ENCODE data around the gene FMNL2. TPM values are rescaled to one million over a fixed set of nuclear protein-coding genes. Genes with fewer than 3 reads are reported as not detected.
"Not testable (repeated sequence)": the region's sequence is repeated elsewhere in the genome, so short reads cannot be mapped to it uniquely, and the experiment has no call there.

Gene FMNL2
- total RNA-seq, 1 experiment from 2014 or later, result 50.8 TPM

- peak; percentile 53 for DNase-seq (ENCODE audit: low read depth, low spot score)
- in situ Hi-C loops (cut with HindIII; ENCODE audit: low pct_unique_long_range_greater_than_20kb, low sequenced_read_pairs), result no loop called here
These were observed 132.2 kb downstream of the FMNL2 start for GRCh38 chr2:152466980-152467676.

- in situ Hi-C loops (cut with HindIII; ENCODE audit: low pct_unique_long_range_greater_than_20kb, low sequenced_read_pairs), result no loop called here
These were observed 132.9 kb downstream of the FMNL2 start for GRCh38 chr2:152467677-152468410.

GRCh38 chr2:152468899-152469692, 134.1 kb downstream of the FMNL2 start:
- DNase-seq (ENCODE audit: low read depth, low spot score), result peak; percentile 57
- in situ Hi-C loops (cut with HindIII; ENCODE audit: low pct_unique_long_range_greater_than_20kb, low sequenced_read_pairs), result no loop called here

More at GRCh38 chr2:152467677-152468410, 132.9 kb downstream of the FMNL2 start:
- no peak for DNase-seq (ENCODE audit: low read depth, low spot score)

- DNase-seq (ENCODE audit: low read depth, low spot score), result no peak
- in situ Hi-C loops (cut with HindIII; ENCODE audit: low pct_unique_long_range_greater_than_20kb, low sequenced_read_pairs), result no loop called here
These were observed 136.2 kb downstream of the FMNL2 start for GRCh38 chr2:152470861-152471854.

GRCh38 chr2:152472481-152472887, 137.5 kb downstream of the FMNL2 start:
- DNase-seq (ENCODE audit: low read depth, low spot score), result no peak
- in situ Hi-C loops (cut with HindIII; ENCODE audit: low pct_unique_long_range_greater_than_20kb, low sequenced_read_pairs), result no loop called here

- in situ Hi-C loops (cut with HindIII; ENCODE audit: low pct_unique_long_range_greater_than_20kb, low sequenced_read_pairs), result no loop called here
- no peak for DNase-seq (ENCODE audit: low read depth, low spot score)
These were observed 138.3 kb downstream of the FMNL2 start for GRCh38 chr2:152473151-152473857.

GRCh38 chr2:152474523-152474922, 139.5 kb downstream of the FMNL2 start:
- in situ Hi-C loops (cut with HindIII; ENCODE audit: low pct_unique_long_range_greater_than_20kb, low sequenced_read_pairs); DNase-seq (ENCODE audit: low read depth, low spot score): not testable (repeated sequence)

- in situ Hi-C loops (cut with HindIII; ENCODE audit: low pct_unique_long_range_greater_than_20kb, low sequenced_read_pairs), result no loop called here
- DNase-seq (ENCODE audit: low read depth, low spot score), result no peak
These were observed 141.0 kb downstream of the FMNL2 start for GRCh38 chr2:152475982-152476381.

GRCh38 chr2:152477347-152478092, 142.5 kb downstream of the FMNL2 start:
- DNase-seq (ENCODE audit: low read depth, low spot score), result no peak
- in situ Hi-C loops (cut with HindIII; ENCODE audit: low pct_unique_long_range_greater_than_20kb, low sequenced_read_pairs), result no loop called here

- in situ Hi-C loops (cut with HindIII; ENCODE audit: low pct_unique_long_range_greater_than_20kb, low sequenced_read_pairs), result no loop called here
- no peak for DNase-seq (ENCODE audit: low read depth, low spot score)
These were observed 144.3 kb downstream of the FMNL2 start for GRCh38 chr2:152479282-152479681.

- in situ Hi-C loops (cut with HindIII; ENCODE audit: low pct_unique_long_range_greater_than_20kb, low sequenced_read_pairs), result no loop called here
- DNase-seq (ENCODE audit: low read depth, low spot score), result no peak
These were observed 145.9 kb downstream of the FMNL2 start for GRCh38 chr2:152480821-152481399.

- in situ Hi-C loops (cut with HindIII; ENCODE audit: low pct_unique_long_range_greater_than_20kb, low sequenced_read_pairs), result no loop called here
- no peak for DNase-seq (ENCODE audit: low read depth, low spot score)
These were observed 147.1 kb downstream of the FMNL2 start for GRCh38 chr2:152481881-152482583.

GRCh38 chr2:152483276-152484063, 148.5 kb downstream of the FMNL2 start:
- DNase-seq (ENCODE audit: low read depth, low spot score), result no peak
- in situ Hi-C loops (cut with HindIII; ENCODE audit: low pct_unique_long_range_greater_than_20kb, low sequenced_read_pairs), result no loop called here

GRCh38 chr2:152485954-152486736, 151.2 kb downstream of the FMNL2 start:
- in situ Hi-C loops (cut with HindIII; ENCODE audit: low pct_unique_long_range_greater_than_20kb, low sequenced_read_pairs), result no loop called here

More at GRCh38 chr2:152485954-152486736, 151.2 kb downstream of the FMNL2 start:
- peak; percentile 83 for DNase-seq (ENCODE audit: low read depth, low spot score)

All from SK-MEL-5 (cell line).